ENCODE data around the gene ISG20.

- TF ChIP-seq POLR2AphosphoS5 (IDR thresholded peaks at IDR 0.05; ENCODE audit: low read depth, low read length) = no peak
- peak; percentile 33; the same call in 1 of the 2 replicates for TF ChIP-seq POLR2A (IDR thresholded peaks at IDR 0.05; ENCODE audit: low read depth, low read length)
- TF ChIP-seq TAF1 (IDR thresholded peaks at IDR 0.05; ENCODE audit: borderline replicate concordance, low read depth, low read length) = no peak
Observed at GRCh38 chr15:88636050-88636449, 2.8 kb upstream of the ISG20 start.

Data from GM12892 (cell line).